ENCODE results near the gene KCNJ6.

The KCNJ6 gene

GRCh38 chr21:37904856-37905255 is 11.4 kb downstream of the KCNJ6 start:
- no peak for DNase-seq

GRCh38 chr21:37903396-37903795 is 12.9 kb downstream of the KCNJ6 start:
- DNase-seq, result no peak

DNA sequence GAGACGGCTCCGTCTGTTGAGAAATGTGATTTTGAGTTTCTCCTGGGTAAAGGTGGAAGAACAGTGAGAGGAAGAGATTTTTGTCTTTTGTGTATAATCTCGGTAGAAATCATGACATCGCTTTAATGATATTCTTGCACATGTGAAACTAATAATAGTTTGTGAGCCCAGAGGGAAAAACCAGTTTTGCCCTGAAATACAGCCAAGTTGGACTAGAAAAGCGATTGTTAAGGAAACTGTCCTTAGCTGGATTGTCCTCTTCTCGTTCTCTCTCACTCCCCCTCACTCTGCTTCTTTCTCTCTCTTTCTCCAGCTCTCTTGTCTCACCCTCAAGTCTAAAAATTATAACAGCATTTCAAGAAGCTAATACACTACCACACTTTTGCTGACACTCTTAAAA is 17.1 kb downstream of the KCNJ6 start:
- no peak for DNase-seq

DNA sequence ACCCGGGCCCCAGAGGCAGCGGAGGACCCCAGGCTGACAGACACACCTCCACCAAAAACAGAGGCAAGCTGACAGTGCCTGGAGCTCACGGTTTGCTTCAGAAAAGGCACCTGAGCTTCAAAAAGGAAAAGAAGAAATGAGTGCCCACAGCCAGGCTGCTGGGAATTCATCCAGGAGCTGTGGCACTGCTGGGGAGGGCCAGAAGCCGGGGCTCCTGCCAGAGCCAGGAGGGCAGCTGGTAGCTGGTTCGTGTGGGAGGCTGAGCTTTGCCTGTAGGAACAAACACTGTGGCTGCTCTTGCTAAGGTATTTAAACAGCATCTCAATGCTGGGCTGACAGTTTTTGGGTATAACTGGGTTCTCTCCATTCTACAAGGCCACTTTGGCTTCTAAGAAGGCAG is 19.5 kb downstream of the KCNJ6 start:
- DNase-seq, result no peak

- DNase-seq, result no peak
Measured at GRCh38 chr21:37891972-37892371, 24.3 kb downstream of the KCNJ6 start.

- DNase-seq, result no peak
Measured at GRCh38 chr21:37888659-37889058, 27.6 kb downstream of the KCNJ6 start.

DNA sequence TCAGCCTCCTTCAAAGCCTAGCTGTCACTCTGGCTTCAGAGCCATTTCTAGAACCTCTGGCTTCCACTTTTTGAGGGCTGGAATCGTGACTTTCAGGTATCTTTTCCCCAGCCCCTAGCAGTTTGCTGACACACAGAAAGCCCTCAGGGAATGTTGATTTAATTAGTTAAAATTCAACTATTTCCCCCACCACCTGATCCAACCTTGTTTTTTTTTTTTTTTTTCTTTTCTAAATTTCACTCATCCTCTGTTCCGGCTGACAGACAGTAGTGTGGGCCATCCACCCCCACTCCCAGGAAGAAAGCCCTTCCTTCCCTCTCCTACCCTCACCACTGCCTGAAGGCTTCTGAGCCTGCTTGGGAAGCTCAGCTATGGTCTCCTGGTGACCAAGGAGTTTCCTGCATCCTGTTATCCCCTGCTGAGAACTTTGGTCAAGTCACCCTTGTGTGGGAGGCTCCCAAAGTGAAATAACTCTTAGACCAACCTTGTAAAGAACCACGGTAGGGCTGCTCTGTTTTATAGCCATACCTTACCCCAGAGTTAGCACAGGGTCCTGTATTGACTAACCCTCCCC is 29.4 kb downstream of the KCNJ6 start:
- no peak for DNase-seq

- DNase-seq, result no peak
Measured at GRCh38 chr21:37886120-37886519, 30.1 kb downstream of the KCNJ6 start.

- DNase-seq, result peak; percentile 41
Measured at GRCh38 chr21:37878946-37879660, 37.2 kb downstream of the KCNJ6 start.

- DNase-seq, result no peak
Measured at GRCh38 chr21:37877888-37878684, 38.2 kb downstream of the KCNJ6 start.

- DNase-seq, result no peak
Measured at GRCh38 chr21:37877171-37877570, 39.1 kb downstream of the KCNJ6 start.

- no peak for DNase-seq
Measured at GRCh38 chr21:37876561-37876960, 39.7 kb downstream of the KCNJ6 start.

DNA sequence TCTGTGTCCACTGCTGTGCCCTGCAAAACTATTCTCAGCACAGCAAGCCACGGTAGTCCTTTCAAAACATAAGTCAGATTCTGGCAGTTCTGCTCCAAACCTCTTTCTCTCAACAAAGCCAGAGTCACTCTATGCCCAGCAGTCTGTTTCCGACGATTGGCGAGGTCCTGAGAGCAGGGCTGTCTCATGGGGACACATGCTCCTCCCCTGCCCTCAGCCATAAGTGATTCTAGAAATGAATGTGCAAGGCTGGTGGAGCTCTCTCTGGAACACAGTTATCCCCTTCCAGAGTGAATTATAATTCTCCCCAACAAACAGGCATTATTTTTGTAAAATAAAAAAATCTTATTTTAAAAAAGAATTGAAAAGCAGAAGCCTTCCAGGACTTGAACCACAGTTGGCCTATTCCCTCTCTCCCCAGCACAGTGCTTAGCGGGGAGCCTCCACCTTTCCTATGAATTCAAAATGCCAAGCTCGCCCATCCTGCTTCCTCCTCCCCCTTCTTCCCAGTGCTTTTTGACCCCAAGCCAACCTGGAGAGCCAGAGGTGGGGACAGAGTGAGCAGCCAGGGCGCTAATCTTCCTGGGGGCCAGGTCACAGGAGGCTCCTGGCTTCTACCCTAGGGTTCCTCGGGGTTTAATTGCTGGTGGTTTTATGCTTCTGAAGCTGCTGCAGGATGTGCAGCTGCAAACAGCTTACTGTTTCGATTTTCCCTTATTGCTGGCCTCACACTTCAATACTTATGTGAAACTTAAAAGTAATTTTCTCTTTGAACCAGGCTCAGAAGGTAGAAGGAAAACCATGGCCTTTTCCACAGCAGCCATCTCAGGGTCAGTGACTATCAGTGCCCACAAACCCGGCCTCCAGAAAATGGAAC is 41.1 kb downstream of the KCNJ6 start:
- no peak for DNase-seq

DNA sequence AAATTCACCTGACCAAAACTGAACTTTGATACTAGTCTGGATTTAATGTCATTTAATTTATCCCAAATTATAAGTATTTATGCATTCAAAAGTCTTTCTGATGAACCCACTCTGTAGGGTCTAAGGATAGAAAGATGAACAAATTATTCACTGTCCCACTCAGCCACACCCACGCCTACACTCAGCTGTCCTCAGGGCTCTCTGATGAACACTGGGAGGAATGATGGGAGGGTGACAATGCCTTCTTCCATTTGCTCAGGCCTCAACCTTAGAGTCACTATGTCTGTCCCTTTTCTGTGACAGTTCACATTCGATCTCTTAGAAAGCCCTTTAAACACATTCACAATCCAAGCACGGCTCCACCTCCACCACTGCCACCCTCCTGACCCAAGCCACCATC is 41.8 kb downstream of the KCNJ6 start:
- no peak for DNase-seq

- no peak for DNase-seq
Measured at GRCh38 chr21:37873655-37874054, 42.6 kb downstream of the KCNJ6 start.

- DNase-seq, result no peak
Measured at GRCh38 chr21:37871121-37871862, 45.0 kb downstream of the KCNJ6 start.

GRCh38 chr21:37870221-37870620 is 46.0 kb downstream of the KCNJ6 start:
- no peak for DNase-seq

DNA sequence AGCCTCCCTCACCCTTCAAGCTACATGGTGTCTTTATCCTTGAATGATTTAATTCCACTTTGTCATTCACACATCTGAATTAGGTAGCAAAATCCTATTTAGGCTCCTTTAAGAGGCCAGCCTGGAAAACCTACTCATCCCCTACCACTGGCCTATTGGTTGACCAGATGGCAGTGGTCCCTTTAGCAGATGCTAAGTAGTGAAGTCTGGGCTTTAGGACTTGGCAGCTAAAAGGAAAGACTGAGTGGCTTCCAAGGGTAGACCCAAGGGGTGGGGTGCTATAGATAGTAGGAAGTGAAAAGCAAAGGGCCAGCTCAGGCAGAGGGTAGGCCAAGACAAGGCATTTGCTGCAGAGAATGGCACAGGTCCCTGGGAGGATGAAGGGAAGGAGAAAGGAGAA is 46.6 kb downstream of the KCNJ6 start:
- no peak for DNase-seq

- peak; percentile 45 for DNase-seq
Measured at GRCh38 chr21:37868446-37869295, 47.6 kb downstream of the KCNJ6 start.

GRCh38 chr21:37866027-37866426 is 50.2 kb downstream of the KCNJ6 start:
- DNase-seq, result no peak

GRCh38 chr21:37865156-37865555 is 51.1 kb downstream of the KCNJ6 start:
- DNase-seq, result no peak

Measured in T1000 (cell line).